Measurements from ENCODE around the gene SMG6.

DNA sequence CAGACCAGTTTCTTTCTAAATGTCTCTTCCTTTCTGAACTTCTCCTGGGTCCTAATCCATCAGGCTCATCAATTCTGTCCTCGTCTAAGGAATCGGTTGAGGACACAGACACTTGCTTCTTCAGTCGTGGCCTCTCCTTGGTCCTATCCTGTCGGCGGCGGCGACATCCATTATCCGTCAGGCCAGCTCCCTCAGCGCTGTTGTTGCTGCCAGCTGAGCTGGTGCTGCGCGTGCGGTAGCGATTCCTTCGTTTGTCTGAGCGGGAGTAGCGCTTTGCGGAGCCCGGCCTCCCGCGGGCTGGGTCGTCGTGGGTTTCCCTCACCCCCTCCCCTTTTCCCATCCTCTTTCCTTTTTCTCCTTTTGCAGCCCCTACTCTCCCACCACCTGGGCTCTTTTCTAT lies 3.8 kb downstream of the SMG6 start:
- TF ChIP-seq POLR2A (IDR thresholded peaks at IDR 0.05; ENCODE audit: low read length) (no peak), GATA1 (IDR thresholded peaks at IDR 0.05; ENCODE audit: low read depth, low read length) (no peak)

All from erythroblast (primary cell).